ENCODE data around the gene GTF3C4. TPM values are rescaled to one million over a fixed set of nuclear protein-coding genes. Genes with fewer than 3 reads are reported as not detected.

The GTF3C4 gene
- total RNA-seq, 1 experiment from 2014 or later: 42.5 TPM

DNA sequence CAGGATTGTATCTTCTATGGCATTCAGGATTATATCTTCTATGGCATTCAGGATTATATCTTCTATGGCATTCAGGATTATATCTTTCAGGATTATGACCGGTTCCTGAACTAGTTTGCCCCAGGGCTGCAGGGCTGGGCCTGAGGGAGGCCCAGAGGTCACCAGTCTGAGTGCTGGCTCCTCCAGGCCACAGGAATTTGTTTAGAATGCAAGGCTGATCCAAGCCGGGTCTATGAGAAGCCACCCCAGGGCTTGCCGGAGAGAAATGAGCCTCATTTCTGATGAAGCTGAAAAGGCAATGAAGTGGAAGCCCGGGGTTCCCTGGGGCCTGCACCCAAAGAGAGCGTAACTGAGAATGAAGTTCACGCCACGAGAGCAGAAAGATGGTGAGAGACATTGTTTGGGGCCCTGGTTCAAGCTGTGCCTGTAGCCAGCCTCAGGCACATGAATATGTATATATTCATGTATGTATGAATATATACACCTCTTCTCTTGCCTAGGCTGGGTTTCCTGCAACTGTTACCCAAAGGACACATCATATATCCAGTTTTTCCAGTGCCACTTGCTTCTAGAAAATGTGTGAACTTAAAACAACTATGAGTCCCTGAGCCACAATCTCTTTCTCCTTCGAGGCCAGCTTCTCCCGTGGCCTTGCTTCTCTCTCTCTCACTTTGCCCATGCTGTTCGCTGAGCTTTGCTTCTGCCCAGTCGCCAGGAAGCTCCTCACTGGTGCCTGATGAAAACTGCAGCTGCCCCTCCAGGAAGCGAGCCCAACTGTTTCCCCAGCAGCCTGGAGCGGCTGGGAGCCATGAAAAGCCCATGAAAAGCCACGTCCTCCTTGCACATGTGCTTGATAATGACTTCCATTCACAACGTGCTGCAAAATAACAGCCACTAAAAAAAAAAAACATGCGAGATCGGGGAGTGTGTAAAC is 62.3 kb downstream of the GTF3C4 start:
- no CpG with 5 or more reads among the region's 17 CpGs for WGBS (ENCODE audit: extremely low coverage, insufficient read length, low lambda C conversion rate)
- no peak overlapping the region for H3K14ac ChIP-seq (ENCODE audit: insufficient read depth, low read length)
- H2BK20ac ChIP-seq (ENCODE audit: low read depth, low read length, poor library complexity, severe bottlenecking): no peak overlapping the region
- H2AFZ ChIP-seq (ENCODE audit: low read length): no peak overlapping the region
- no peak overlapping the region for H2BK5ac ChIP-seq (ENCODE audit: insufficient read length, low read length)
- H3K4me1 Mint-ChIP-seq: peaks cover 0 to 4% of the 10 kb centered on the region in 2 experiments; a peak in 1 of 4 replicates
- no peak overlapping the region for H2BK120ac ChIP-seq (ENCODE audit: low read depth, low read length, poor library complexity, severe bottlenecking)
- no peaks in the 10 kb centered on the region; the same call in 1 of the 2 replicates for H3K27me3 ChIP-seq (ENCODE audit: insufficient read depth, low read length)
- no peak overlapping the region for H3K4me3 Mint-ChIP-seq
- H3K18ac ChIP-seq (ENCODE audit: insufficient read length, low read depth, low read length): no peak overlapping the region
- no peaks in the 10 kb centered on the region for H3K36me3 Mint-ChIP-seq (ENCODE audit: insufficient read depth in 1 of 3, low read depth in 3 of 3)
- no peak overlapping the region for H3K9ac ChIP-seq (ENCODE audit: extremely low read depth, insufficient read length, low read length)
- no peak overlapping the region for H4K5ac ChIP-seq (ENCODE audit: insufficient read length, low read depth, low read length)
- H3K27ac Mint-ChIP-seq: peak overlapping the region in 1 of 3 experiments; percentile 69; a peak in 1 of 7 replicates
- no peak overlapping the region for H2BK15ac ChIP-seq (ENCODE audit: low read depth, low read length)
- no peak overlapping the region for H3T11ph ChIP-seq (ENCODE audit: low read length)
- no peak overlapping the region for H2BK12ac ChIP-seq (ENCODE audit: insufficient read length, low read depth, low read length)
- TF ChIP-seq, protein P1, sequence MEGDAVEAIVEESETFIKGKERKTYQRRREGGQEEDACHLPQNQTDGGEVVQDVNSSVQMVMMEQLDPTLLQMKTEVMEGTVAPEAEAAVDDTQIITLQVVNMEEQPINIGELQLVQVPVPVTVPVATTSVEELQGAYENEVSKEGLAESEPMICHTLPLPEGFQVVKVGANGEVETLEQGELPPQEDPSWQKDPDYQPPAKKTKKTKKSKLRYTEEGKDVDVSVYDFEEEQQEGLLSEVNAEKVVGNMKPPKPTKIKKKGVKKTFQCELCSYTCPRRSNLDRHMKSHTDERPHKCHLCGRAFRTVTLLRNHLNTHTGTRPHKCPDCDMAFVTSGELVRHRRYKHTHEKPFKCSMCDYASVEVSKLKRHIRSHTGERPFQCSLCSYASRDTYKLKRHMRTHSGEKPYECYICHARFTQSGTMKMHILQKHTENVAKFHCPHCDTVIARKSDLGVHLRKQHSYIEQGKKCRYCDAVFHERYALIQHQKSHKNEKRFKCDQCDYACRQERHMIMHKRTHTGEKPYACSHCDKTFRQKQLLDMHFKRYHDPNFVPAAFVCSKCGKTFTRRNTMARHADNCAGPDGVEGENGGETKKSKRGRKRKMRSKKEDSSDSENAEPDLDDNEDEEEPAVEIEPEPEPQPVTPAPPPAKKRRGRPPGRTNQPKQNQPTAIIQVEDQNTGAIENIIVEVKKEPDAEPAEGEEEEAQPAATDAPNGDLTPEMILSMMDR (conservative IDR thresholded peaks at IDR 0.05): no peak
- no peak for DNase-seq
- H3K4ac ChIP-seq (ENCODE audit: low read depth, low read length): no peak overlapping the region
- H2AK5ac ChIP-seq (ENCODE audit: insufficient read length, low read length): no peak overlapping the region
- H3K23ac ChIP-seq (ENCODE audit: insufficient read length, low read depth, low read length): no peak overlapping the region
- no peaks in the 10 kb centered on the region for H4K20me1 ChIP-seq (ENCODE audit: control insufficient read depth, insufficient read depth, insufficient read length)
- H3K9me3 Mint-ChIP-seq: no peaks in the 10 kb centered on the region
- no peak overlapping the region for H3K4me2 ChIP-seq (ENCODE audit: insufficient read depth, insufficient read length, low read length)
- H3K79me1 ChIP-seq (ENCODE audit: insufficient read depth, low read depth, low read length, poor library complexity, severe bottlenecking): no peaks in the 10 kb centered on the region
- no peaks in the 10 kb centered on the region for H3K79me2 ChIP-seq (ENCODE audit: insufficient read depth, low read length)
- H4K8ac ChIP-seq (replicated peaks; ENCODE audit: insufficient read length, low read depth, low read length): no peak overlapping the region
- peaks cover 3% of the 10 kb centered on the region for H3K23me2 ChIP-seq (ENCODE audit: insufficient read length, low read depth, low read length, poor library complexity, severe bottlenecking)
- no peaks in the 10 kb centered on the region for H3K9me3 ChIP-seq (ENCODE audit: control insufficient read depth, low read depth, low read length)
- no peak overlapping the region for H4K91ac ChIP-seq (ENCODE audit: insufficient read length, low read depth, low read length)
- peaks cover 22% of the 10 kb centered on the region for H3K27me3 Mint-ChIP-seq (ENCODE audit: low read depth)
- no peaks in the 10 kb centered on the region for H3K4me1 ChIP-seq (ENCODE audit: insufficient read depth, low read length)
- no peak overlapping the region for H3K56ac ChIP-seq (ENCODE audit: insufficient read length, low read depth, low read length)
- H3K27ac ChIP-seq (ENCODE audit: insufficient read length, low read depth, low read length): no peak overlapping the region

Data from H9 (cell line).